ENCODE data around the gene LY6G5C. TPM values are rescaled to one million over a fixed set of nuclear protein-coding genes. Genes with fewer than 3 reads are reported as not detected.
A peak's percentile ranks its signal among the peaks of the same experiment; 100 is the strongest.

Gene LY6G5C
- total and polyA plus RNA-seq, 4 donors = 0.59 to 2.5 (median 1.1) TPM

DNA sequence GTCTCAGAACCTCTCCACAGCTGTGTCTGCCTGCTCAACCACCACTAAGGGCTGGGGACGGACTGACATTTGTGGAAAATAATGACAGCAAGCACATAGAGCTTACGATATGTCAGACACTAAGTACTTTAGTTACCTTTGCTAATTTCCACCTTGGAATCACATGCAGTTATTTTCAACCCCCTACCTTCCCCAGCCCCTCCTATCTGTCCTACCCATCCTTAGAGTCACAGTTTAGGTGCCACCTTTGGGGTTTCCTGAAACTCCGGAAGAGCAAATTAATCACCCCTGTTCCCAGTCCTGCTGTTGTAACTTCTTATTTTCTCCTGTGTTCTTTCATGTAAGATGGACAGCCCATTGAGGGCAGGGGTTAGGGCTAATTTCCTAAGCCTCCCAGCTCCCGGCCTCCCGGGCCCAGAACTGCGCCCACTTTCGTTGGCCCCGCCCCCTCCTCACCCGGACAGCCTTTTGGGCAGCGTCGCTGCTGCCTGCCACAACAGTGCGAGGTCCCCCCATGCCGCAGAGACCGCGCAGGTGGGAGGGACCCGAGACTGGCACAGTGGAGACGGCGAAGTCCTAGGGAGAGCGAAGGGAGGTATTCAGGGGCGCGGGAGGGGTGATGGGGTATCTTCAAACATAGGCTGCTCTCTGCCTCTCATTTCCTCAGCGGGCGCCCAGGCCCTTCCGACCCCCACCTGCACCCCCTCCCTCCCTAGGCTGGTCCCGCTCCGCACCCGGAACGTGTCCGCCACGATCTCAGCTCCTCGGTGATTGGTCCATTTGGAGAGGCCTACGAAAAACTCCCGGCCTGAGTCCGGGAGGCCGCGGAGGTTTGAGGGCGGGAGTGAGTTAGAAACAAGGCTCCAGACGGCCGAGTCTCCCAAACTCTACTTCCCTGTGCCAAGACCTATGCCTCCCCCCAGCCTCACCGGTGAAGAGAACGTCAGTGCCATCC is 47.1 kb upstream of the LY6G5C start:
- Histone ChIP-seq H3K9me3 (ENCODE audit: control insufficient read depth in 4 of 4, low read length in 3 of 4) (no peaks in the 10 kb centered on the region), H3K4me1 (ENCODE audit: control insufficient read depth in 4 of 4, insufficient read depth in 4 of 4, low read length in 3 of 4) (peaks cover 3 to 21% (median 12%) of the 10 kb centered on the region in 4 donors), H3K27ac (ENCODE audit: low read depth in 1 of 2, low read length in 2 of 2) (peak overlapping the region; percentile 39 to 68), H3K27me3 (ENCODE audit: control insufficient read depth in 4 of 4, insufficient read depth in 4 of 4, low read length in 3 of 4) (no peaks in the 10 kb centered on the region), H3K4me3 (ENCODE audit: low read depth in 1 of 3, low read length in 3 of 3) (peak overlapping the region in 1 of 3 donors; percentile 73), H3K9ac (ENCODE audit: low read depth in 1 of 2, low read length in 2 of 2) (peak overlapping the region in 1 of 2 donors; percentile 19), H3K36me3 (ENCODE audit: control insufficient read depth in 4 of 4, insufficient read depth in 3 of 4, low read depth in 1 of 4, low read length in 3 of 4) (peaks cover 6 to 24% (median 11%) of the 10 kb centered on the region in 4 donors)
- no peak for DNase-seq (ENCODE audit: low spot score)
- WGBS = 87% methylated on average over 41 of the region's 41 CpGs
- TF ChIP-seq SP1 (IDR thresholded peaks at IDR 0.05) (no peak), YY1 (IDR thresholded peaks at IDR 0.05) (no peak), NR2F2 (IDR thresholded peaks at IDR 0.05) (no peak), HNF4G (IDR thresholded peaks at IDR 0.05) (no peak), MAX (IDR thresholded peaks at IDR 0.05) (no peak), FOXA2 (IDR thresholded peaks at IDR 0.05) (no peak), TAF1 (conservative IDR thresholded peaks at IDR 0.05) (no peak), JUND (IDR thresholded peaks at IDR 0.05) (no peak), EGR1 (IDR thresholded peaks at IDR 0.05; ENCODE audit: low read depth in 2 of 2) (no peak), HNF4A (conservative IDR thresholded peaks at IDR 0.05) (no peak), REST (IDR thresholded peaks at IDR 0.05) (no peak), RAD21 (IDR thresholded peaks at IDR 0.05) (no peak), ZBTB33 (IDR thresholded peaks at IDR 0.05) (no peak), GABPA (IDR thresholded peaks at IDR 0.05 in 1 of 2, conservative IDR thresholded peaks at IDR 0.05 in 1 of 2) (no peak), FOXA1 (IDR thresholded peaks at IDR 0.05) (no peak), RXRA (IDR thresholded peaks at IDR 0.05) (no peak)
- TF ChIP-seq, protein P1, sequence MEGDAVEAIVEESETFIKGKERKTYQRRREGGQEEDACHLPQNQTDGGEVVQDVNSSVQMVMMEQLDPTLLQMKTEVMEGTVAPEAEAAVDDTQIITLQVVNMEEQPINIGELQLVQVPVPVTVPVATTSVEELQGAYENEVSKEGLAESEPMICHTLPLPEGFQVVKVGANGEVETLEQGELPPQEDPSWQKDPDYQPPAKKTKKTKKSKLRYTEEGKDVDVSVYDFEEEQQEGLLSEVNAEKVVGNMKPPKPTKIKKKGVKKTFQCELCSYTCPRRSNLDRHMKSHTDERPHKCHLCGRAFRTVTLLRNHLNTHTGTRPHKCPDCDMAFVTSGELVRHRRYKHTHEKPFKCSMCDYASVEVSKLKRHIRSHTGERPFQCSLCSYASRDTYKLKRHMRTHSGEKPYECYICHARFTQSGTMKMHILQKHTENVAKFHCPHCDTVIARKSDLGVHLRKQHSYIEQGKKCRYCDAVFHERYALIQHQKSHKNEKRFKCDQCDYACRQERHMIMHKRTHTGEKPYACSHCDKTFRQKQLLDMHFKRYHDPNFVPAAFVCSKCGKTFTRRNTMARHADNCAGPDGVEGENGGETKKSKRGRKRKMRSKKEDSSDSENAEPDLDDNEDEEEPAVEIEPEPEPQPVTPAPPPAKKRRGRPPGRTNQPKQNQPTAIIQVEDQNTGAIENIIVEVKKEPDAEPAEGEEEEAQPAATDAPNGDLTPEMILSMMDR (IDR thresholded peaks at IDR 0.05; ENCODE audit: low read depth, low read length, missing input control) = no peak
- TF ChIP-seq, protein P2, sequence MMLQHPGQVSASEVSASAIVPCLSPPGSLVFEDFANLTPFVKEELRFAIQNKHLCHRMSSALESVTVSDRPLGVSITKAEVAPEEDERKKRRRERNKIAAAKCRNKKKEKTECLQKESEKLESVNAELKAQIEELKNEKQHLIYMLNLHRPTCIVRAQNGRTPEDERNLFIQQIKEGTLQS (IDR thresholded peaks at IDR 0.05) = no peak

All from liver (tissue), 9 donors.